Activated effector memory CD4-positive, alpha-beta T cell treated with anti-CD3 and anti-CD28 coated beads, Interleukin-2, amount 50 U/mL, for 16 hours (primary cell): ENCODE data around the gene KRTAP5-6.
"Not testable (repeated sequence)": the region's sequence is repeated elsewhere in the genome, so short reads cannot be mapped to it uniquely, and the experiment has no call there.

ENCODE experiments used
- DNase-seq: peaks from one replicate; pipeline ENCODE4 v3.0.0-alpha.2; 2020

KRTAP5-6 gene

GRCh38 chr11:1661454-1662269 lies 35.3 kb upstream of the KRTAP5-6 start:
- DNase-seq, result not testable (repeated sequence)

- DNase-seq, result not testable (repeated sequence)
Measured at GRCh38 chr11:1662699-1663283, 34.2 kb upstream of the KRTAP5-6 start.

GRCh38 chr11:1665313-1665712 lies 31.7 kb upstream of the KRTAP5-6 start:
- no peak for DNase-seq

- DNase-seq, result no peak
Measured at GRCh38 chr11:1667121-1667850, 29.7 kb upstream of the KRTAP5-6 start.

GRCh38 chr11:1667906-1668305 lies 29.1 kb upstream of the KRTAP5-6 start:
- no peak for DNase-seq

GRCh38 chr11:1668911-1669473 lies 28.0 kb upstream of the KRTAP5-6 start:
- no peak for DNase-seq

GRCh38 chr11:1669546-1670218 lies 27.3 kb upstream of the KRTAP5-6 start:
- DNase-seq, result no peak

GRCh38 chr11:1670457-1670856 lies 26.5 kb upstream of the KRTAP5-6 start:
- DNase-seq, result not testable (repeated sequence)

- DNase-seq, result no peak
Measured at GRCh38 chr11:1670905-1671371, 26.1 kb upstream of the KRTAP5-6 start.

- no peak for DNase-seq
Measured at GRCh38 chr11:1671658-1672057, 25.3 kb upstream of the KRTAP5-6 start.

- DNase-seq, result no peak
Measured at GRCh38 chr11:1672613-1673350, 24.2 kb upstream of the KRTAP5-6 start.

- DNase-seq, result no peak
Measured at GRCh38 chr11:1673446-1674172, 23.4 kb upstream of the KRTAP5-6 start.

GRCh38 chr11:1674173-1675131 lies 22.5 kb upstream of the KRTAP5-6 start:
- no peak for DNase-seq

GRCh38 chr11:1675536-1676228 lies 21.3 kb upstream of the KRTAP5-6 start:
- no peak for DNase-seq

- DNase-seq, result no peak
Measured at GRCh38 chr11:1676229-1676740, 20.7 kb upstream of the KRTAP5-6 start.

GRCh38 chr11:1679881-1680280 lies 17.1 kb upstream of the KRTAP5-6 start:
- no peak for DNase-seq

GRCh38 chr11:1682225-1682905 lies 14.6 kb upstream of the KRTAP5-6 start:
- no peak for DNase-seq

- not testable (repeated sequence) for DNase-seq
Measured at GRCh38 chr11:1683216-1683615, 13.8 kb upstream of the KRTAP5-6 start.
